ENCODE results near the gene UBE2G2.

DNA sequence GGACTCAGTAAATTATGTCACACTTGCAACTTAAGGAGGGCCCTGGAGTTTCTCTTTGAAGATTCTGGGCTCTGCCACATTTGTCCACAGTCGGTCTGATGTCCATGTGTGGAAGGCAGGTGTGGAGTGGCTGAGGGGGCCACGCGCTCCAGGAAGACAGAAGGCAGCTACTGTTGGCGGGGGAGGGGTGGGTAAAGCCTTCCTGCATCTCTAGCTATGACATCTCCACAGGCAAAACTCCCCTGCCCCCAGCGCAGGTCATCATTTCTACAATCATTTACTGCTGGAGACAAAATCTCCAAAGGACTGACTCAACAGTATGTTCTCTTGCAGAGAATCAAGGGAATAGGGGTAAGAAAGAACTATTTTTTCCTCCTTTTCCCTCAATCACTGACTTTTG lies 78.9 kb downstream of the UBE2G2 start:
- TF ChIP-seq, protein P1, sequence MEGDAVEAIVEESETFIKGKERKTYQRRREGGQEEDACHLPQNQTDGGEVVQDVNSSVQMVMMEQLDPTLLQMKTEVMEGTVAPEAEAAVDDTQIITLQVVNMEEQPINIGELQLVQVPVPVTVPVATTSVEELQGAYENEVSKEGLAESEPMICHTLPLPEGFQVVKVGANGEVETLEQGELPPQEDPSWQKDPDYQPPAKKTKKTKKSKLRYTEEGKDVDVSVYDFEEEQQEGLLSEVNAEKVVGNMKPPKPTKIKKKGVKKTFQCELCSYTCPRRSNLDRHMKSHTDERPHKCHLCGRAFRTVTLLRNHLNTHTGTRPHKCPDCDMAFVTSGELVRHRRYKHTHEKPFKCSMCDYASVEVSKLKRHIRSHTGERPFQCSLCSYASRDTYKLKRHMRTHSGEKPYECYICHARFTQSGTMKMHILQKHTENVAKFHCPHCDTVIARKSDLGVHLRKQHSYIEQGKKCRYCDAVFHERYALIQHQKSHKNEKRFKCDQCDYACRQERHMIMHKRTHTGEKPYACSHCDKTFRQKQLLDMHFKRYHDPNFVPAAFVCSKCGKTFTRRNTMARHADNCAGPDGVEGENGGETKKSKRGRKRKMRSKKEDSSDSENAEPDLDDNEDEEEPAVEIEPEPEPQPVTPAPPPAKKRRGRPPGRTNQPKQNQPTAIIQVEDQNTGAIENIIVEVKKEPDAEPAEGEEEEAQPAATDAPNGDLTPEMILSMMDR (conservative IDR thresholded peaks at IDR 0.05 in 1 of 2, IDR thresholded peaks at IDR 0.05 in 1 of 2; ENCODE audit: low read depth in 1 of 2, low read length in 2 of 2), result no peak
- no peak for TF ChIP-seq EZH2 (IDR thresholded peaks at IDR 0.05; ENCODE audit: low read length, missing control alignments)

Measured in fibroblast of lung (primary cell).